Measurements from ENCODE around the gene COL13A1. TPM values are rescaled to one million over a fixed set of nuclear protein-coding genes. Genes with fewer than 3 reads are reported as not detected.

The COL13A1 gene
- total and polyA plus RNA-seq, 4 donors = 0.17 to 0.47 (median 0.18) TPM

DNA sequence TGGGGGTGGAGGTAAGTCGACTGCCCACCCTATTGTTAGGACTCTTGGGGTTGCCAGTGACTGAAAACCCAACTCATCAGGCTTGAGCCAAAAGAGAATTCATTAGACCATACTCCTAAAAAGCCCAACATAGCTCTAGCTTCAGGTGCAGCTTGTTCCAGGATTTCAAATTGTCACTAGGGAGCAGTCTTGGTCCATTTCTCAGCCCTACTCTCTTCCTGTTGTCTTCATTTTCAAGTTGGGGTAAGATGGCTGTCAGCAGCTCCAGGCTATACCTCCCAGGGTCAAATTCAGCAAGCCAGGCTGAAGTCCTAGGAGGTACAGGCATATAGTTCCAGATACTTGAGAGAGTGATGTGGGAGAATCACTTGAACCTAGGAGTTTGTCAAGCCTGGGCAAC is 14.9 kb upstream of the COL13A1 start:
- 78% methylated on average over 1 of the region's 1 CpG for WGBS
- Histone ChIP-seq H3K4me3 (ENCODE audit: low read depth in 1 of 3, low read length in 3 of 3) (no peak overlapping the region), H3K9me3 (ENCODE audit: control insufficient read depth in 4 of 4, low read length in 3 of 4) (no peaks in the 10 kb centered on the region), H3K27me3 (ENCODE audit: control insufficient read depth in 4 of 4, insufficient read depth in 4 of 4, low read length in 3 of 4) (peaks cover 0 to 2% (median 0%) of the 10 kb centered on the region in 4 donors), H3K27ac (ENCODE audit: low read depth in 1 of 2, low read length in 2 of 2) (no peak overlapping the region), H3K36me3 (ENCODE audit: control insufficient read depth in 4 of 4, insufficient read depth in 3 of 4, low read depth in 1 of 4, low read length in 3 of 4) (no peaks in the 10 kb centered on the region), H3K4me1 (ENCODE audit: control insufficient read depth in 4 of 4, insufficient read depth in 4 of 4, low read length in 3 of 4) (no peaks in the 10 kb centered on the region), H3K9ac (ENCODE audit: low read depth in 1 of 2, low read length in 2 of 2) (no peak overlapping the region)
- TF ChIP-seq EGR1 (IDR thresholded peaks at IDR 0.05; ENCODE audit: low read depth in 2 of 2) (no peak), GABPA (IDR thresholded peaks at IDR 0.05 in 1 of 2, conservative IDR thresholded peaks at IDR 0.05 in 1 of 2) (no peak), ATF3 (IDR thresholded peaks at IDR 0.05) (no peak), RAD21 (IDR thresholded peaks at IDR 0.05) (peak; percentile 49 to 56), JUND (IDR thresholded peaks at IDR 0.05) (no peak), HNF4G (IDR thresholded peaks at IDR 0.05) (no peak), NR2F2 (IDR thresholded peaks at IDR 0.05) (no peak), REST (IDR thresholded peaks at IDR 0.05) (no peak), TAF1 (conservative IDR thresholded peaks at IDR 0.05) (no peak), RXRA (IDR thresholded peaks at IDR 0.05) (no peak), YY1 (IDR thresholded peaks at IDR 0.05) (no peak), FOXA2 (IDR thresholded peaks at IDR 0.05) (no peak)
- TF ChIP-seq, protein P1, sequence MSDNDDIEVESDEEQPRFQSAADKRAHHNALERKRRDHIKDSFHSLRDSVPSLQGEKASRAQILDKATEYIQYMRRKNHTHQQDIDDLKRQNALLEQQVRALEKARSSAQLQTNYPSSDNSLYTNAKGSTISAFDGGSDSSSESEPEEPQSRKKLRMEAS (IDR thresholded peaks at IDR 0.05) = no peak
- TF ChIP-seq, protein P2, sequence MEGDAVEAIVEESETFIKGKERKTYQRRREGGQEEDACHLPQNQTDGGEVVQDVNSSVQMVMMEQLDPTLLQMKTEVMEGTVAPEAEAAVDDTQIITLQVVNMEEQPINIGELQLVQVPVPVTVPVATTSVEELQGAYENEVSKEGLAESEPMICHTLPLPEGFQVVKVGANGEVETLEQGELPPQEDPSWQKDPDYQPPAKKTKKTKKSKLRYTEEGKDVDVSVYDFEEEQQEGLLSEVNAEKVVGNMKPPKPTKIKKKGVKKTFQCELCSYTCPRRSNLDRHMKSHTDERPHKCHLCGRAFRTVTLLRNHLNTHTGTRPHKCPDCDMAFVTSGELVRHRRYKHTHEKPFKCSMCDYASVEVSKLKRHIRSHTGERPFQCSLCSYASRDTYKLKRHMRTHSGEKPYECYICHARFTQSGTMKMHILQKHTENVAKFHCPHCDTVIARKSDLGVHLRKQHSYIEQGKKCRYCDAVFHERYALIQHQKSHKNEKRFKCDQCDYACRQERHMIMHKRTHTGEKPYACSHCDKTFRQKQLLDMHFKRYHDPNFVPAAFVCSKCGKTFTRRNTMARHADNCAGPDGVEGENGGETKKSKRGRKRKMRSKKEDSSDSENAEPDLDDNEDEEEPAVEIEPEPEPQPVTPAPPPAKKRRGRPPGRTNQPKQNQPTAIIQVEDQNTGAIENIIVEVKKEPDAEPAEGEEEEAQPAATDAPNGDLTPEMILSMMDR (IDR thresholded peaks at IDR 0.05; ENCODE audit: low read depth, low read length, missing input control) = peak; percentile 17
- TF ChIP-seq, protein P3, sequence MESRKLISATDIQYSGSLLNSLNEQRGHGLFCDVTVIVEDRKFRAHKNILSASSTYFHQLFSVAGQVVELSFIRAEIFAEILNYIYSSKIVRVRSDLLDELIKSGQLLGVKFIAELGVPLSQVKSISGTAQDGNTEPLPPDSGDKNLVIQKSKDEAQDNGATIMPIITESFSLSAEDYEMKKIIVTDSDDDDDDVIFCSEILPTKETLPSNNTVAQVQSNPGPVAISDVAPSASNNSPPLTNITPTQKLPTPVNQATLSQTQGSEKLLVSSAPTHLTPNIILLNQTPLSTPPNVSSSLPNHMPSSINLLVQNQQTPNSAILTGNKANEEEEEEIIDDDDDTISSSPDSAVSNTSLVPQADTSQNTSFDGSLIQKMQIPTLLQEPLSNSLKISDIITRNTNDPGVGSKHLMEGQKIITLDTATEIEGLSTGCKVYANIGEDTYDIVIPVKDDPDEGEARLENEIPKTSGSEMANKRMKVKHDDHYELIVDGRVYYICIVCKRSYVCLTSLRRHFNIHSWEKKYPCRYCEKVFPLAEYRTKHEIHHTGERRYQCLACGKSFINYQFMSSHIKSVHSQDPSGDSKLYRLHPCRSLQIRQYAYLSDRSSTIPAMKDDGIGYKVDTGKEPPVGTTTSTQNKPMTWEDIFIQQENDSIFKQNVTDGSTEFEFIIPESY (IDR thresholded peaks at IDR 0.05) = no peak
- DNase-seq (ENCODE audit: low spot score) = no peak

DNA sequence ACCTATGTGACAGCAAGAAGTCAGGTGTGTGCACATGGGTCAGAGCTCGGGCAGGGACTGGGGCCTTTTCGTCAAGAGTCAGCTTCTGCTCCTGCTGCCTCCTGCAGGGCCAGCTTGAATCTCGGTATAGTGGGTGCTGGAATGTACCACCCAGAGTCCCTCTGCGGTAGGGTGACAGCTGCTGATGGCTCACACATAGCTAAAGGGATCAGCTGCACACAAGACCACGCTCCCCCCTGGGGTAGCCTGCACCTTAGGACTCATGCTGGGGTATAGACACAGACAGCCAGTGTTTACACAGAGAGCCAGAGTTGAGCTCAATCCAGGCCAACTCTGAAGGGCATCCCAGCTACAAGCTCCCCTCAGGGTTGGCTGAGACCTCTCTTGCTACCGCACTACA is 14.0 kb upstream of the COL13A1 start:
- Histone ChIP-seq H3K4me1 (ENCODE audit: control insufficient read depth in 4 of 4, insufficient read depth in 4 of 4, low read length in 3 of 4) (no peaks in the 10 kb centered on the region), H3K27ac (ENCODE audit: low read depth in 1 of 2, low read length in 2 of 2) (no peak overlapping the region), H3K4me3 (ENCODE audit: low read depth in 1 of 3, low read length in 3 of 3) (no peak overlapping the region), H3K9me3 (ENCODE audit: control insufficient read depth in 4 of 4, low read length in 3 of 4) (no peaks in the 10 kb centered on the region), H3K27me3 (ENCODE audit: control insufficient read depth in 4 of 4, insufficient read depth in 4 of 4, low read length in 3 of 4) (peaks cover 0 to 2% (median 0%) of the 10 kb centered on the region in 4 donors), H3K9ac (ENCODE audit: low read depth in 1 of 2, low read length in 2 of 2) (no peak overlapping the region), H3K36me3 (ENCODE audit: control insufficient read depth in 4 of 4, insufficient read depth in 3 of 4, low read depth in 1 of 4, low read length in 3 of 4) (no peaks in the 10 kb centered on the region)
- DNase-seq (ENCODE audit: low spot score) = no peak
- WGBS = 75% methylated on average over 6 of the region's 6 CpGs
- no peak for TF ChIP-seq GABPA (IDR thresholded peaks at IDR 0.05 in 1 of 2, conservative IDR thresholded peaks at IDR 0.05 in 1 of 2)
- TF ChIP-seq FOXA1 (IDR thresholded peaks at IDR 0.05) = no peak
- TF ChIP-seq YY1 (IDR thresholded peaks at IDR 0.05) = no peak
- TF ChIP-seq, protein P1 (IDR thresholded peaks at IDR 0.05) = no peak
- no peak for TF ChIP-seq ATF3 (IDR thresholded peaks at IDR 0.05)
- TF ChIP-seq HNF4G (IDR thresholded peaks at IDR 0.05) = no peak
- TF ChIP-seq REST (IDR thresholded peaks at IDR 0.05) = no peak
- TF ChIP-seq, protein P2 (IDR thresholded peaks at IDR 0.05; ENCODE audit: low read depth, low read length, missing input control) = no peak
- no peak for TF ChIP-seq TAF1 (conservative IDR thresholded peaks at IDR 0.05)
- TF ChIP-seq NR2F2 (IDR thresholded peaks at IDR 0.05) = no peak
- TF ChIP-seq SP1 (IDR thresholded peaks at IDR 0.05) = no peak
